ENCODE results near the gene CASP7. TPM values are rescaled to one million over a fixed set of nuclear protein-coding genes. Genes with fewer than 3 reads are reported as not detected.
"Not testable (repeated sequence)": the region's sequence is repeated elsewhere in the genome, so short reads cannot be mapped to it uniquely, and the experiment has no call there.

The CASP7 gene
- total RNA-seq, result 5.9 TPM
- long read RNA-seq, partial matches to known transcripts, result 0 of 3 reads
- long read RNA-seq, other reads (novel, unspliced or antisense), result 0 of 3 reads

DNA sequence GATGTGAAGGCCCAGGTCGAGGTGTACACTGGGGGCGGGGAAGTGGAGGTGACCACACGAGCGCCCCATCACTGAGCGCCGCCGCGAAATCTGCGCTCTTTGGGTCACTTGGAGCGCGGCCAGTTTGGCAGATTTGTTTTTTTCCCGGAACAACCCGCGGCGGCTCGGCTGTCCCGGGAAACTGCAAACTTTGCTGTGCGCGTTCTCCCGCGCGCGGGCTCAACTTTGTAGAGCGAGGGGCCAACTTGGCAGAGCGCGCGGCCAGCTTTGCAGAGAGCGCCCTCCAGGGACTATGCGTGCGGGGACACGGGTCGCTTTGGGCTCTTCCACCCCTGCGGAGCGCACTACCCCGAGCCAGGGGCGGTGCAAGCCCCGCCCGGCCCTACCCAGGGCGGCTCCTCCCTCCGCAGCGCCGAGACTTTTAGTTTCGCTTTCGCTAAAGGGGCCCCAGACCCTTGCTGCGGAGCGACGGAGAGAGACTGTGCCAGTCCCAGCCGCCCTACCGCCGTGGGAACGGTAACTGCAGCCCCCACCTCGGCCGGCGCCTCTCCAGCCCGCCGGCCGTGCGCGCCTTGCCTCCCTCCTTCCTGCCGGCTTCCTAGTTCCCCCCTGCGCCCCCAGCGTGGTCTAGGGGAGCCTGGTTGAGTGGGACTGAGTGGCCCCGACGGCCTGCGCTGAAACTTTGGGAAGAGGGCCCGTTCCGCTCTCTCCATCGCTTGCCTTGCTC lies at the start of gene CASP7:
CASP7 (plus strand) TSS at position 450 of the 727 bp plus-strand sequence. CDS start 17,582 bp downstream, outside the sequence.
- DNase-seq (ENCODE audit: low spot score), result peak; percentile 89
- intact Hi-C loops (cut with DNase I), result no loop called here

DNA sequence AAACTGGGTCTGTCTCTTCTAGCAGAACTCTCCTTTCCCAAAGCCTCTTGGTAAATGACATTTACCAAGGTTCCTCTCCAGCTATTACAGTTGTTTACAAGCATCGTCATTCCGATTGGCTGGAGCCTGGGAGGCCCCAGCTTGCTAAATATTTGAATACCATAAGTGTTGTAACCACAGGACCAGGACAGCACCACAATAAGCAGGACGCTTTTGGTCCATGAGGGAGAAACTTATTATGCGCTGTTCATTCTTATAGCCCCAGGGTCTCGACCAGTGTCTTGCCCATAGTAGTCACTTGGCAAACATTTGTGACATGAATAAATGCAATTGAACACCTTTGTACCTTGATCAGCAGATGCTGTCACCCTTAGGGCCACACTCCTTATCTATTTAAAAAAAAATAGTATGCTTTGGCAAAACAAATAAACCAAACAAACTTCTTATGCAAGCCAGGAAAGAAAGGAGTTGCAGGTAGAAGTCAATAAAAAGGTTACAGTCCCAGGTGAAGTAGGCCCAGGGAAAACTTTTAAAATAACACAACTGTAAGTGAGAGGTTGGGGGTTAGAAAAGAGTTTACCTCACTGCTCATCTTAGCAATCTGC lies 48.7 kb upstream of the CASP7 start:
- intact Hi-C loops (cut with DNase I), result no loop called here
- no peak for DNase-seq (ENCODE audit: low spot score)

DNA sequence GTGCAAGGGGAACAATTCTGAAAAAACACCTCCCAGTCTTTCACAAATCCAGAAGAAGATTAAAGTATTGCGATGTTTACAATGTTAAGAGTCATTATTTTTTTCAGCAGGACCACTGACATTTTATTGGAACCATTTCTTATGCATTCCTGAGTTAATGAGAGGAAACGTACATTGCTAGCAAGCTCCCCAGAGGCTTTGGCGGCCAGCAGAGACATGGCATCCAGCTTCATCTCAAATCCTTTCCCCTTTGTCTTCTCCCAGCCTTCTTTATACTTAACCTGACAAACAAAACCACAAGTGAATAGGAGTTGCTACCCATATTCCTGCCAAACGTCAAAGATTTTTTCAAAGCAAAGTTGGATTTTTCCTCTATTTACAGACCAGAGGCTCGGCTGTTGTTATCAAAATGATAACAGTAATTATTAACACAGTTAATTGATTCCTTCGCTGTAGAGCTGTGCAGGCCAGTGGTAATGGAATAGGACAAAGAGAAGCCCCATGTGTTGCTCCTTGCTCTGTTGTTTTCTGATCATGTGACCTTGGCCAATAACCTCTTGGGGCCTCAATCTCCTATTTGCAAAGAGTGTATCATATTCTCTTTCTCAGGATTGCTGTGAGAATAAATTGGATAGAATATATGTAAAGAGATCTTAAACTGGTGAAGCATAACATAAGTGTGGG lies 47.9 kb upstream of the CASP7 start:
- intact Hi-C loops (cut with DNase I), result no loop called here

DNA sequence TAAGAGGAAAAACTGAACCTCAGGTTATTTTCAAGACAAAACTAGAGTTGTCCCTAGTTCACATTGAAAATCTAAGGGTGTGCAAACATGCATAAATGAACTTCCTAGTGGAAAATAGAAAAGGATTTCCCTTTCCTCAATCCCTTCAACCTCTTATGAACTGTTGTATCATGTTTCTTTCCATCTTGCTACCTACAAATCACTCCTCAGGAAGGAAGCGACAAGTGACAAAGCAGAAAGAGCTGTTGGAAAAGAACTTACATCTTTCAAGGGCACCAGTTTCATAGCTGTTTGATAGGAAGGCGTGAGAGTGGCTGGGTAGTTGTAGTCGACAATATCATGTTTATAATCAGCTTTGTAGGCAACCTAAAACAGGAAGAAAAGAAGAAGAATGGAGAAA lies 39.7 kb upstream of the CASP7 start:
- no peak for DNase-seq (ENCODE audit: low spot score)
- intact Hi-C loops (cut with DNase I), result no loop called here

More for the DNA sequence above, 47.9 kb upstream of the CASP7 start:
- DNase-seq (ENCODE audit: low spot score), result no peak

DNA sequence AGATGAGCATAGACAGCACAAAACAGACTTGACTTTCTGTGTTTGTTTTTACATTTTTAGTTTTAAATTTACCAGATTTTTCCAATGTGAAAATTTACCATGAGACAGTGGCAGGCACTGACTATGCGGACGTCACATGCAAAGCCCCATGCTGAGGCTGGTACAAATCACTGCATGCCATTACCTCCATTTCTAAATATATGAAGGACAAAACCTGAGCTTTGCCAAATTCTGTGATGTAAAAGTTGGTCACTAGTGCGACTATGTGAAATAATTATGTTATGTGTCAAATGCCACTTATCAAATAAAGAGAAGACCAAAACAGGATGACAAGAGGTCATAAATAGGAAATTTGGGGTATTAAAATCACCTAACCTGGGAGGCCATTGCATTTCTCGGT lies 38.0 kb upstream of the CASP7 start:
- intact Hi-C loops (cut with DNase I), result no loop called here
- no peak for DNase-seq (ENCODE audit: low spot score)

DNA sequence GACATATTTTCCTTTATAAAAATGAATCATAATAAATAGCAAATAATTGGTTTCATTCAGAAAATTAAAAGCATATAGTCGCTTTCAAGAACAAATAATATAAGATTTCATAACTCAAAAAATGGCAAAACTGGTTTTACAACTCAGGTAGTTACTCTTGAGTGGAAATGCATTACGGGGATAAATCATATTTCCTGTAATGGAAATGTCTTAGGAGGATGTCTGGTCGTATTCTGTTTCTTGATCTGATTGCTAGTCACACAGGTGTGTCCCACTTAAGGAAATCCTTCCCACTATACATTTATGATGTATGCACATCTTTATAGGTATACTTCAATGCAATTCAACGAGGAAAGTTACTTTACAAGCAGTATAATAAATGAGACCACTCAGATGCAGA lies 36.5 kb upstream of the CASP7 start:
- intact Hi-C loops (cut with DNase I), result no loop called here
- DNase-seq (ENCODE audit: low spot score), result no peak

DNA sequence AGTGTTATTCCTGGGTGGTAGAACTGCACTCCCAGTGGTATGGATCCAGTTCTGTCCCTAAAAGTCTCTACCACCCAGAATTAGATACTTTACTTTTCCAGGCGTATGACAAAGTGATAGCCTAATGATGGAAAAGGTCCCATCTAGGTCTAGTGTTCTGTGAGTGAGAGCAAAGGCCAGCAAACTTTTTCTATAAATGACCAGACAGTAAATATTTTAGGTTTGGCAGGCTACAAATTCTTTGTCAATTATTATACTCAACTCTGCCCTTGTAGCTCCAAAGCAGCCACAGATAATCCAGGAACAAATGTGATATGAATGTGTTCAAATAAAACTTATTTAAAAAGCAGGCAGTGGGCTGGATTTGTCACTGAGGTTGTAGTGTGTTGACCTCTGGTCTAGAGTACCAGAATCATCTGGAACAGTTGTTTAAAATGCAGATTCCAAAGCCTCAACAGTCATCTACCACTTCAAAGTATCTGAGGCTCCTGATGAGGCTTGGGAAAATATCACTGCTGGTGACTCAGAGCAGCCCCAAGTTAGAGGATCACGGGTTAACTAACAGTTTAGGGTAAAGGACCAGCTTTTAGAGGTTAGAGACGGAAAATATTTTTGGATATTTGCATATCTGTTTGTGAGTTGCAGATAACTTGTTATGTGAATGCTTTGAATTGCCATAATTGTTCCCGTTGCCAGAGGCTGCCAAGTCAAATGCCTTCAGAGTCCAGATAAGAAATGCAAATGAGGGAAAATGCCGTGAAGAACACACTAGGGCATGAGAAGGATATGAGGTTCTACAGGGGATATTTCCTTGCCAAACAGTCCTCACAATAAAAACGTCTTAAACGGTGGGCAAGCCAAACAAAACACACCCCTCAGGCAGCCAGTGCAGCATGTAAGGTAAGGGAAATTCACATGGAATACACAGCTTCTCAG lies 35.3 kb upstream of the CASP7 start:
- no peak for DNase-seq (ENCODE audit: low spot score)
- intact Hi-C loops (cut with DNase I), result no loop called here

DNA sequence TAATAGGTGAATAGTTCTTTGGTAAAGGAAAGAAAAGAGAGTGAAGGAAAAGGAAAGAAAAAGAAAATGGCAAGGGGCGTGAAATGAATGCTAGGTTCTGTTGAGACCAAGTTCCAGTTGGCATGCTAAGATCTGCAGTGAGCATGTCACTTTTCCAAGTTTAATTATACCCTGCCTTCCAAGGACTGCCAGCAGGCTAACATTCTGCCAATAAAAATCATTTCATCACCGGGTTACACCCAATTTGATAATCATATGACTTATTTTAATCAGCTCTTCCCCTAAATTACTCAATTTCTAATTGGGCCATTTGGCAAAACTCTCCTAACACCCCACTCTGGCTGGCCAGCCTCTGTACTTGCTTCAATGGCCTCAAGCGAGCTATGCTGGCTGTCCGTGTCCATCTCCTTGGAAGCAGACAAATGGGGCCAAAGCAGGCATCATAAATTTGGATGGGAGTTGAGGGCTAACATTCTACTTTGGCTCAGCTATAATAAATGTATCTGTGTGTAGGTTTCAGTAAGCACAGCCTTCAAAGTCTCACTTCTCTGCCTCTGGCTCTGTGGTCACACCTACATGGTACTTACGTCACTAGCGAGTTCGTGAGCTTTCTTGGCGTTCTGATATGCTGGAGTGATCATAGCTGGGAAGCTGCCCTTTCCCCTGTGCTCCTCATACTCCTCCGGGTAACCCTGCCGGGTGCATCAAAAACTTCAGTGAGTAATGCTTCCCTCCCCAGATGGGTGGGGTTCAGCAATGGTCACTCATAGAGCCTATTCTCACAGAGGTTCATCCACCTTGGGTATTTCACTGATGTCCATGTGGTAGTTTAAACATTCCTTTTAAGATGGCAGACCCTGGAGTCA lies 33.1 kb upstream of the CASP7 start:
- intact Hi-C loops (cut with DNase I), result loop anchor here (2.0 kb wide), 1 partner anchor 14 kb away; no protein-coding TSS in a partner anchor
- DNase-seq (ENCODE audit: low spot score), result no peak

DNA sequence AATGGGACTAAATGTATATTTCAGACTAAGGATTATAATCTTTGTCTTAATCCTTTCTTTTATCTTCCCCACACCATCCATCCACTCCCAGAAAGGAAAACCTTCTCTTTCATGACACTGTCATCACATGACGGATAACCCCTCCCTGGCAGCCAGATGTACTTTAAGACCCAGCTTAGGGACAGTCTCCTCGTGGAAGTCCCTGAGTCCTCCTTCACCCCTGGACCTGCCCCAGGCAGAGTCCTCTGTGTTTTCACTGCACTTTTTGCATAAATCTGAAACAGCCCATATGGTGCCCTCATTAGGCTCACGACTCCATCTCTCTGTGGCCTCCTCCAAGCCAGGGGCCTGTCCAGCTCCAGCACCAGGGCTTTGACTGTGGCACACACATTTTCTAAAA lies 31.9 kb upstream of the CASP7 start:
- no peak for DNase-seq (ENCODE audit: low spot score)
- intact Hi-C loops (cut with DNase I), result loop anchor here (2.0 kb wide), 1 partner anchor 13 kb away; no protein-coding TSS in a partner anchor

DNA sequence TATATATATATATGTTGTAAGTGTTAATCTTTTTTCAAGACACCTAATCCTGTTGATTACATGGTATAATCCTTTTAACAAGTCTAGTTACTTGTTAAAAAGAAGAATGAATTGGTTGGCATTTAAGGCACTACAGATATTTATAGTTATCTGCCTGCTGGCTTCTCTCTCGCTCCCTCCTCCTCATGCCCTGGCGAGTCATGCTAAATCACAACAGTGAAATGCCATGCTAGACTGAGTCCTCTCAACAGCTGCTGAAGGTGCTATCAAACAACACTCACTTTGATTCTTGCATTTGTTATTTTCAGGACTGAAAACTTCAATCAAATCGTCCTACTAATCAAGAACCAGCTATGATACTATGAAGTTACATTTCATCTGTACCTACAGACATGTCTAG lies 31.2 kb upstream of the CASP7 start:
- DNase-seq (ENCODE audit: low spot score), result no peak
- intact Hi-C loops (cut with DNase I), result no loop called here

DNA sequence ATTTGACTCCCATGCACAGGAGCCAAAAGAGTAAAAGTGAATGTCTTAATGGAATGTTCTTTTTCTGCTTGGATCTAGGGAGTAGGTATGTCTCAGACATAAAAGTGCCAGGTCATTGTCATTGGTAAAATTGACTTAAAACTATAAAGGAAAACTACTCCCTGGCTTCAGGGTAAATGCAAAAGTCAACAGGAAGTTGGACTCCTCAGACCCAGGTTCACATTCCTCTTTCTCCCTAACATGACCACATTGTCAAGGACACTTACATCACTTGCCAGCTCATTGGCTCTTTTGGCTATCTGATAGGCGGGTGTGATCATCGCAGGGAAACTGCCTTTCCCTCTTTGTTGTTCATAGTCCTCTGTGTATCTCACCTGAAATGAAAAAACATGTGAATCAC lies 29.5 kb upstream of the CASP7 start:
- DNase-seq (ENCODE audit: low spot score), result no peak

DNA sequence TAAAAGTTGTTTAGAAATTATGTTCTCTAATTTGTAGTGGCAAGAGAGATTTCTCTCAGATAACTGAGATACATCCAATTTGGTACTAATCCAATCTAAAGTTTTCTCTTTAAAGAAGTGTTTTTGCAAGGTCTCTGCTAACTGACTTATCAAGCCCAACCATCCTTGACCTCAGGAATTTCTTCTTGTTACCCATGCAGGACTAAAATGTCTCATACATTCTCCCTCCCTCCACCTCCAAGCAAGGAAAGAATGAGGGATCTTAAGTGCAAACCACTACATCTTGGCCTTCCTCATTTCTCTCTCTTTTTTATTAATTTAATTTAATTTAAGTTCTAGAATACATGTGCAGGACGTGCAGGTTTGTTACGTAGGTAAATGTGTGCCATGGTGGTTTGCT lies 28.7 kb upstream of the CASP7 start:
- intact Hi-C loops (cut with DNase I), result no loop called here
- no peak for DNase-seq (ENCODE audit: low spot score)

More for the DNA sequence above, 29.5 kb upstream of the CASP7 start:
- intact Hi-C loops (cut with DNase I), result no loop called here

DNA sequence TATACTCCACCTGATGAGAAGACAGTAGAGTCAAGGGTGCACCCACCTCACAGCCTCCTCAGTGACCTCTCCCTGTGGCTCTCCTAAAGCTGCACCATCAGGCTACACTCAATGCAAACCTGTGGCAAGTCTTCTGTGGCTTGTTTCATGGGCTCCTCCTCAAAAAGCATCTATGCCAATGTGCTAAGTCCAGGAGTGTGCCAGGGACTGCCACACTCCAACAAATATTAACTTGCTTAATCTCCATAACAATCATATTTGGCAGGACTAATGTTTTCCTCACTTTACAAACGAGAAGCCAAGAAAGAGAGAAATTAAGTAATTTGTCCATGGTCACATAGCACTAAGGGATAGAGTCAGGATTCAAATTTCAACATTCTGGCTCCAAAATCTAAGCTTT lies 27.8 kb upstream of the CASP7 start:
- intact Hi-C loops (cut with DNase I), result no loop called here
- no peak for DNase-seq (ENCODE audit: low spot score)

DNA sequence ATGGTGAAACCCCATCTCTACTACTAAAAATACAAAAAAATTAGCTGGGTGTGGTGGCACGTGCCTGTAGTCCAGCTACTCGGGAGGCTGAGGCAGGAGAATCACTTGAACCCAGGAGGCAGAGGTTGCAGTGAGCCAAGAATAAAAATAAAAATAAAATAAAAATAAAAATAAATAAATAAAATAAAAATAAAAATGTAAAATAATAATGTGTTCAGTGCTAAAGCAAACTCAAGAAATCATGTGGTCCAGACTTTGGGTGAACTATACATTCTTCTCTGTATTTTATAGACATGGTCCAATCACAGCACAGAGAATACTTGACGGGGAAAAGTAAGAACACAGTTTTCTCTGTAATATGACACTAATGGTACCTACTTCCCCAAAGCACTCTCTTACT lies 27.3 kb upstream of the CASP7 start:
- intact Hi-C loops (cut with DNase I), result not testable (repeated sequence)

DNA sequence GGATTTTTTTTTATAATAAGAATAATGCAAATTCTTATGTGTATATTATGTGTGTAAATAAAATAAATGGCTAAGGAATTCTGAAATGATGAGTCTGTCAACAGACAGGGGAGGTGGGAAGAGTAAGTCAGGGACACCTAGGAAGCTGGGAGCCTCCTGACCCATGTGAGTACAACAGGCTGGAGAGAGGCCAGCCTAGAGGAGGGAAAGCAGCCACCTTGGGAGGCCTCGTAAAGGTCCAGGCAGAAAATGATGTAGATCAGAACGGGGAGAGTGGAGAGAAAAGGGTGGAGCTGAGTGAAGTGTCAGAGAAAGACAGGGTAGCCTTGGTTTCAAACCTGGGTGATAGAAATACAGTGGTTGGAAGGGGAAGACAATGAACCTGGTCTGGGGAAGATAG lies 22.8 kb upstream of the CASP7 start:
- DNase-seq (ENCODE audit: low spot score), result no peak
- intact Hi-C loops (cut with DNase I), result no loop called here

More for the DNA sequence above, 27.3 kb upstream of the CASP7 start:
- not testable (repeated sequence) for DNase-seq (ENCODE audit: low spot score)

DNA sequence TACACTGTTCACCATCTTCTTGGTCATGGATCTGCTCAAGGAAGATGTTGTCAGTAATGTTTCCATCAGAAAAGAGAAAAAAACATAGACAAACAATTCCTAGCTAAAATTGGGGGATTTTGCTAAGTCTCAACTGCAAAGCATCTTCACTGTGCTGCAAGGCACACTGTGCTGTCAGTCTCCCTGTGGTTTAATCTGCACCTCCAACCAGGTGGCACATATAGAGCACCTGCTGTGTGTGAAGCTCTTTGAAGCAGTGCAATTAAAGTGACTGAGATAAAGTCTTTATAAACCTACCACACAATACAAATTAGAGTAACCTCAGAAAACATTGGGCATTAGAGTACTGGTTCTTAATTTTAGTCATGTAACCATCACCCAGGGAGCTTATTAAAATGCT lies 22.2 kb upstream of the CASP7 start:
- intact Hi-C loops (cut with DNase I), result no loop called here

DNA sequence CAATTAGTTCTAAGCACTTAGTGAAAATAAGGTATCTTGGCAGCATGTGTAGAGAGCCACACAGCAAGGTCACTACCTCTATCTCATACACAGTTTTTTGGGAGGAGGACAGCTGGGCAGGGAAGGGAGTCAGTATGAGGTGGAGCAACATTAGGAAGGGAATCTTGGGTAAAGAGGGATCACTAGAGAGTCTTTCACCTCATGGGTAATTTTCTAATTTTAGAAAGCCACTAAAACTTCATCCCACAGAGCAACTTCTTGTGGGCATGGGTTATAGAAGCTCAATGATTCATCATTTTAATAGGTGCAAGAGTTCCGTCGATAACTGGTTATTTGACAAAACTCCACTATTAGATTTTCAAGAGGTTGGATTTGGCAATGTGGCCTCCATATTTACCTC lies 18.4 kb upstream of the CASP7 start:
- intact Hi-C loops (cut with DNase I), result loop anchor here (2.0 to 5.0 kb wide), 2 partner anchors 15 to 34 kb away; no protein-coding TSS in a partner anchor
- no peak for DNase-seq (ENCODE audit: low spot score)

More for the DNA sequence above, 22.2 kb upstream of the CASP7 start:
- DNase-seq (ENCODE audit: low spot score), result no peak

DNA sequence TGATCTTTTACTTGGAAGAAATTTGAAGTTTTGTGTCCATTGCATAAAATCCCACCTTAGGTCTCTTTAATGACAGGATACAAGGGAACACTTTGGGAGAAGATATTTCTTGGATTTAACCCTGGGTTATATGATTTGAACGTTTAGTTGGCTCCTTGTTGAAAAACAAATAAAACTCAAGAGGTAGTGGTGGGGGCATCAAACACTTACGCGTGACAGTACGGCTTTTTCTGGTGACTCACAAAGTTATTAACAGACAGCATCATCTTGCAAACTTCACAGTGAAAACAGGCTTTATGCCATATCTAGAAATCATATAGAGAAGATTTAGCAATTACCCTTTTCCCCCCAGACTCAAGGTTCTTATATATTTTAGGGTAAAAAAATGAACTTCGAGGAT lies 16.6 kb upstream of the CASP7 start:
- intact Hi-C loops (cut with DNase I), result loop anchor here (5.0 kb wide), 1 partner anchor 36 kb away; no protein-coding TSS in a partner anchor
- DNase-seq (ENCODE audit: low spot score), result no peak

All from cardiac septum (tissue), 1 donor.